ENCODE measurements around the gene KBTBD4. TPM values are rescaled to one million over a fixed set of nuclear protein-coding genes. Genes with fewer than 3 reads are reported as not detected.

KBTBD4 gene
- total RNA-seq, 5 donors from 2014 or later (not counting 1 experiment from before 2014, with no cell fraction given), result 19.1 to 23.6 (median 21.6) TPM

DNA sequence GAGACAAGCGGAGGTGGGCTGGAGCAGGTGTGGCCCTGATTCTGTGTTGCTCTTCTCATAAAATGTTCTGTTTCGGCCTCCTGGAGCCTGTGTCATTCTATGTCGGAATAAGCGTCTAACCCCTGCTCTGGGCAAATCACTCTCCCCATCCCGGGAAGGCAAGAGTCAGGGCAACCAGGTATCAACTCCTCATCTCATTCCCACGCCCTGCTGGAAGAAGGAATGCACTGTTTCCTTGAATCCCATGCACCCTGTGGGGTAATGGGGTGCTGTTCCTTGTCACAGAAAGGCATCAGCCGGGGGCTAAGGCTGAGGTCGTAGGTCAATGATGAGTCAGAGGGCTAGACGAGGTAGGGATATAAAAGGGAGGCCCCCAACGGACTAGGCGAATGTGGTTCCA lies 10.3 kb upstream of the KBTBD4 start:
- ChIA-PET POLR2A (interaction anchor here in 1 of 2 donors (0.5 kb wide), 1 partner anchor 10 kb away, joined by 10 read pairs; the partner anchor contains the start of genes KBTBD4 and NDUFS3), CTCF (no interaction called here)
- Histone ChIP-seq H3K27ac (ENCODE audit: low read length) (no peak overlapping the region), H3K4me3 (ENCODE audit: control insufficient read depth in 1 of 2, extremely low read depth in 1 of 2, low read length in 1 of 2) (no peak overlapping the region), H3K36me3 (ENCODE audit: control insufficient read depth in 2 of 2, extremely low read depth in 1 of 2, insufficient read depth in 1 of 2, low read length in 1 of 2) (peaks cover 6 to 9% of the 10 kb centered on the region in 2 donors), H3K9me3 (no peaks in the 10 kb centered on the region), H3K27me3 (replicated peaks in 1 of 2; ENCODE audit: control insufficient read depth in 2 of 2, extremely low read depth in 1 of 2, insufficient read depth in 2 of 2, low read length in 1 of 2) (peaks cover 0 to 23% of the 10 kb centered on the region in 2 experiments), H3K4me1 (ENCODE audit: control insufficient read depth in 1 of 2, extremely low read depth in 1 of 2, insufficient read depth in 2 of 2, low read length in 2 of 2) (peaks cover 0 to 11% of the 10 kb centered on the region in 2 experiments)
- Mint-ChIP-seq H3K36me3 (peaks cover 4% of the 10 kb centered on the region), H3K9me3 (no peaks in the 10 kb centered on the region), H3K4me1 (peaks cover 0 to 10% (median 3%) of the 10 kb centered on the region in 3 donors), H3K27me3 (peaks cover 10 to 17% of the 10 kb centered on the region in 2 donors), H3K27ac (no peak overlapping the region), H3K4me3 (no peak overlapping the region)
- no peak for ATAC-seq (replicated peaks in 1 of 4)
- no peak for DNase-seq
- WGBS (ENCODE audit: insufficient coverage), result 98% methylated on average over 7 of the region's 11 CpGs

DNA sequence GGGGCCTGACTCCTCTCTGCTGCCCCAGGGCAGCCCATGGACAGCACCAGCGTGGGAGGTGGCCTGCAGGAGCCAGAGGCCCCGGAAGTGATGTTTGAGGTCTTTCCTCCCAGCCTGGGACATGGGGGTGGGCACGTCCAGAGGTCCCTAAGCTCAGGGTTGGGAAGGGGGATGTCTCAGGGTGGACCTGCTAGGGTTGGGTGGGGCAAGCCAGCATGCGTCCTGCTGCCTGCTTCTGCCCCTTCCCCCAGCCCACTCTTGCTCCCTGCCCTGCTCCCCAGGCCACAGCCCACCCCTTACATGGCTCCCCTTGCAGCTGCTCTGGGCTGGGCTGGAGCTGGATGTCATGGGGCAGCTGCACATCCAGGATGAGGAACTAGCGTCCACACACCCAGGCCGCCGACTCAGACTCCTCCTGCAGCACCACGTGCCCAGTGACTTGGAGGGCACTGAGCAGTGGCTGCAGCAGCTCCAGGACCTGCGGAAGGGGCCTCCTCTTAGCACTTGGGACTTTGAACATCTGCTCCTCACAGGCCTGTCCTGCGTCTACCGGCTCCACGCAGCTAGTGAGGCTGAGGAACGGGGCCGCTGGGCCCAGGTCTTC lies 9.1 kb upstream of the KBTBD4 start:
- no peak overlapping the region for H3K27ac Mint-ChIP-seq
- WGBS (ENCODE audit: insufficient coverage), result 60% methylated on average over 11 of the region's 14 CpGs
- ATAC-seq (replicated peaks in 1 of 4), result peak in 1 of 4 experiments; percentile 23
- POLR2A ChIA-PET, result no interaction called here
- CTCF ChIA-PET, result interaction anchor here in 1 of 2 donors (0.5 kb wide), 1 partner anchor 134 kb away, joined by 4 read pairs; no protein-coding TSS in a partner anchor
- Histone ChIP-seq H3K4me3 (ENCODE audit: control insufficient read depth in 1 of 2, extremely low read depth in 1 of 2, low read length in 1 of 2) (no peak overlapping the region), H3K27ac (ENCODE audit: low read length) (no peak overlapping the region), H3K9me3 (no peaks in the 10 kb centered on the region), H3K36me3 (ENCODE audit: control insufficient read depth in 2 of 2, extremely low read depth in 1 of 2, insufficient read depth in 1 of 2, low read length in 1 of 2) (peaks cover 17 to 22% of the 10 kb centered on the region in 2 donors), H3K4me1 (ENCODE audit: control insufficient read depth in 1 of 2, extremely low read depth in 1 of 2, insufficient read depth in 2 of 2, low read length in 2 of 2) (peaks cover 0 to 4% of the 10 kb centered on the region in 2 experiments), H3K27me3 (replicated peaks in 1 of 2; ENCODE audit: control insufficient read depth in 2 of 2, extremely low read depth in 1 of 2, insufficient read depth in 2 of 2, low read length in 1 of 2) (peaks cover 0 to 12% of the 10 kb centered on the region in 2 experiments)
- DNase-seq, result peak in 1 of 35 experiments; percentile 24
- H3K4me1 Mint-ChIP-seq, result peaks cover 0 to 2% (median 0%) of the 10 kb centered on the region in 3 donors
- no peaks in the 10 kb centered on the region for H3K9me3 Mint-ChIP-seq
- no peak overlapping the region for H3K4me3 Mint-ChIP-seq
- H3K36me3 Mint-ChIP-seq, result peaks cover 15% of the 10 kb centered on the region
- H3K27me3 Mint-ChIP-seq, result peaks cover 0 to 7% of the 10 kb centered on the region in 2 donors

DNA sequence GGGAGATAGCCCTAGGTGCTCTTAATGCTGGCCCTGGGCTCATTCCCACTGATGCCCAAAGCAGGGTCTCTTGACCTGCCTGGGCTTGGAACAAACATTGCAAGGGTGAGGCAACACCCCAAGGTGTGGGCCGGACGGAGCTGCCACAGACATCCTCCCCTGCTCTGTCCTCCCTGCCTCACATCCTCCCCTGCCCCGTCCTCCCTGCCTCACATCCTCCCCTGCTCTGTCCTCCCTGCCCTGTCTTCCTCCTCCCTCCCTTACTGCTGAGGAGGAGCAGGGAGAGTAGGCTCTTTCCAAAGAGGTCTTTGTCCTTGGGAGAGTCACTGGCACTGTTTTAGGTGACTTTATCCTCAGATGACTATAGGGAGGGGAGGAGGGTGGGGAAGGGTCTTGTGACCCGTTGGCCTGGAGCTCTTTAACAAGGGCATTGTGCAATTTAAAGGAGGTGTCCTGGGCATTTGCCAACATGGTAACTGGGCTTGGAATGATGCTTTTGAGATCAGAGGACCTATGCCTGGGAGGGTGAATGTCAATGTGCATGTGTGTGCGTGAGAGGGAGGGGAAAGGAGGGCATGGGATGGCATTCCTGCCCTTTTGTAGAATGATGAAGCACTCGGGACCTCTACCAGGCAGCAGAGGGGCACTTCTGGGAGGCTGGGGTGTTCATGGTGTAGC lies 8.4 kb upstream of the KBTBD4 start:
- no peak for ATAC-seq (replicated peaks in 1 of 4)
- 53% methylated on average over 3 of the region's 6 CpGs for WGBS (ENCODE audit: insufficient coverage)
- H3K36me3 ChIP-seq (ENCODE audit: control insufficient read depth in 2 of 2, extremely low read depth in 1 of 2, insufficient read depth in 1 of 2, low read length in 1 of 2), result peaks cover 20 to 28% of the 10 kb centered on the region in 2 donors
- Mint-ChIP-seq H3K27me3 (peaks cover 0 to under 1% of the 10 kb centered on the region in 2 donors), H3K27ac (no peak overlapping the region), H3K9me3 (no peaks in the 10 kb centered on the region), H3K36me3 (peaks cover 19% of the 10 kb centered on the region), H3K4me3 (no peak overlapping the region), H3K4me1 (peaks cover 0 to 2% (median 2%) of the 10 kb centered on the region in 3 donors)
- H3K4me3 ChIP-seq (ENCODE audit: control insufficient read depth in 1 of 2, extremely low read depth in 1 of 2, low read length in 1 of 2), result no peak overlapping the region
- DNase-seq, result no peak
- CTCF ChIA-PET, result no interaction called here
- H3K9me3 ChIP-seq, result no peaks in the 10 kb centered on the region
- H3K27me3 ChIP-seq (replicated peaks in 1 of 2; ENCODE audit: control insufficient read depth in 2 of 2, extremely low read depth in 1 of 2, insufficient read depth in 2 of 2, low read length in 1 of 2), result peaks cover 0 to 8% of the 10 kb centered on the region in 2 experiments
- no peak overlapping the region for H3K27ac ChIP-seq (ENCODE audit: low read length)
- POLR2A ChIA-PET, result no interaction called here
- peaks cover 0 to 4% of the 10 kb centered on the region in 2 experiments for H3K4me1 ChIP-seq (ENCODE audit: control insufficient read depth in 1 of 2, extremely low read depth in 1 of 2, insufficient read depth in 2 of 2, low read length in 2 of 2)

DNA sequence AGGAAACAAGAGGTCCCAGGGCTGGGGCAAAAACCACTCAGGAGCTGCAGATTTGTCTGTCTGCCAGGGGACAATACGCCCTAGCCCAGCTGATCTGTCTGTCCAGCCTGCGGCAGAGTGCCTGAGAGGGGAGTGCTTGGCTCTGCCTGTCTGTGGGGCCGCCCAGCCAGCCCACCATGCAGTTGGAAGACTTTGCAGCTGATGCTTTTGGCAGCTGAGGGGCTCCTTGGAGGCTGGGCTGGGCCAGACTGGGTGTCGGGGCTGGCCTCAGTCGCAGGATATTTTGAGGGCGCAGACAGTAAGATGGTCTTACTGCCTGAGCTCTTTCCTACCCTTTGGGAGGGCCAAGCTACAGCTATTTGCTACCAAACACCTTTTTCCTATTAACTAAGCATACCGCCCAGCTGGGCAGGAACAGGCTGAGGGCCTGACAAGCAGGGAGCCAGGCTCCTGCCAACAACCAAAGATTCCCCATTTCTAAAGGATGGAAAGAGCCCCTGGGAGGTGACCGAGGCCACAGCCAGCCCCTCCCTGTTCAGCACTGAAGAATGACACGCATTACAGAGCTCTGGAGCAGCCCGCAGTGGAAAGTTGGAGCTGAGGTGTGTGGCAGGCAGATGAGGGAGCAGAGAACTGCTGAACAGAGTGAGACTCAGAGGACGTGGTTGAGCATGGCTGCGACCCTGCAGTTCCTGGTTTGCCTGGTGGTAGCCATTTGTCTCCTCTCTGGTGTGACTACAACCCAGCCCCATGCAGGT lies 7.5 kb upstream of the KBTBD4 start, which contains the start of gene FAM180B:
Gene FAM180B (plus strand): TSS at position 581 of the 758 bp plus-strand sequence. CDS start 91 bp downstream, at position 672.
- no peak within 1 kb of the TSS for H3K4me3 ChIP-seq (ENCODE audit: control insufficient read depth in 1 of 2, extremely low read depth in 1 of 2, low read length in 1 of 2)
- Mint-ChIP-seq H3K27me3 (no peaks in the 10 kb centered on the region), H3K9me3 (no peaks in the 10 kb centered on the region), H3K27ac (no peak within 1 kb of the TSS), H3K4me3 (no peak within 1 kb of the TSS), H3K36me3 (peaks cover 27% of the 10 kb centered on the region), H3K4me1 (peaks cover 0 to 6% (median 1%) of the 10 kb centered on the region in 3 donors)
- H3K27me3 ChIP-seq (replicated peaks in 1 of 2; ENCODE audit: control insufficient read depth in 2 of 2, extremely low read depth in 1 of 2, insufficient read depth in 2 of 2, low read length in 1 of 2), result no peaks in the 10 kb centered on the region
- CTCF ChIA-PET, result interaction anchor here in 1 of 2 donors (0.5 kb wide), 1 partner anchor 270 kb away, joined by 3 read pairs; no protein-coding TSS in a partner anchor
- WGBS (ENCODE audit: insufficient coverage), result 91% methylated on average over 11 of the region's 12 CpGs
- no peak for DNase-seq
- peaks cover 20 to 37% of the 10 kb centered on the region in 2 donors for H3K36me3 ChIP-seq (ENCODE audit: control insufficient read depth in 2 of 2, extremely low read depth in 1 of 2, insufficient read depth in 1 of 2, low read length in 1 of 2)
- no peak within 1 kb of the TSS for H3K27ac ChIP-seq (ENCODE audit: low read length)
- ATAC-seq (replicated peaks in 1 of 4), result no peak
- no peaks in the 10 kb centered on the region for H3K9me3 ChIP-seq
- H3K4me1 ChIP-seq (ENCODE audit: control insufficient read depth in 1 of 2, extremely low read depth in 1 of 2, insufficient read depth in 2 of 2, low read length in 2 of 2), result no peaks in the 10 kb centered on the region
- POLR2A ChIA-PET, result interaction anchor here in 1 of 2 donors (0.5 kb wide), 1 partner anchor 180 kb away, joined by 3 read pairs; no protein-coding TSS in a partner anchor

DNA sequence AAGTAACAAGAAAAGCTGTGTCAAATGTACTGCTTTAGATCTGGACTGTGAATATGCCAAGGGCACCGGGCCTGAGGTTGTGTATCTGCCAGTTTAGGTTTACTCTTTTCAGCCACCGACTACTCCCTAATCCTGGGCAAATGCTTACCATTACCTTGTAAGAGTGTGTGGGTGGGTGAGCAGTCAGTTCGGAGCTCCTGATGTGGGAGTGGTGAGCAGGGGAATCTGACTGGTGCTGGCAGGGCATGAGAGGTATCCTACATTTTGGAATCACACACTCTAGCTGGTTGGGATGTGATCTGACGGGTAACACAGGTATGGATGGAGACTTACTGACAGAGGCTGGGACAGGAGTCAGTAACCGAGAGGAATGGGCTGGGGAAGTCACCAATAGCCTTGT lies 5.1 kb upstream of the KBTBD4 start:
- no peaks in the 10 kb centered on the region for H3K27me3 Mint-ChIP-seq
- no peaks in the 10 kb centered on the region for H3K9me3 ChIP-seq
- peaks cover 20 to 47% of the 10 kb centered on the region in 2 donors for H3K36me3 ChIP-seq (ENCODE audit: control insufficient read depth in 2 of 2, extremely low read depth in 1 of 2, insufficient read depth in 1 of 2, low read length in 1 of 2)
- no peak overlapping the region for H3K4me3 ChIP-seq (ENCODE audit: control insufficient read depth in 1 of 2, extremely low read depth in 1 of 2, low read length in 1 of 2)
- ChIA-PET POLR2A (no interaction called here), CTCF (interaction anchor here in 1 of 2 donors (0.6 kb wide), 1 partner anchor 210 kb away, joined by 3 read pairs; no protein-coding TSS in a partner anchor)
- H3K27ac Mint-ChIP-seq, result no peak overlapping the region
- DNase-seq, result no peak
- 93% methylated on average over 3 of the region's 5 CpGs for WGBS (ENCODE audit: insufficient coverage)
- no peak for ATAC-seq (replicated peaks in 1 of 4)
- H3K9me3 Mint-ChIP-seq, result no peaks in the 10 kb centered on the region
- peaks cover 7 to 14% of the 10 kb centered on the region in 2 experiments for H3K4me1 ChIP-seq (ENCODE audit: control insufficient read depth in 1 of 2, extremely low read depth in 1 of 2, insufficient read depth in 2 of 2, low read length in 2 of 2)
- H3K36me3 Mint-ChIP-seq, result peaks cover 29% of the 10 kb centered on the region
- H3K27me3 ChIP-seq (replicated peaks in 1 of 2; ENCODE audit: control insufficient read depth in 2 of 2, extremely low read depth in 1 of 2, insufficient read depth in 2 of 2, low read length in 1 of 2), result no peaks in the 10 kb centered on the region
- H3K27ac ChIP-seq (ENCODE audit: low read length), result no peak overlapping the region
- peaks cover 9 to 21% (median 20%) of the 10 kb centered on the region in 3 donors for H3K4me1 Mint-ChIP-seq
- no peak overlapping the region for H3K4me3 Mint-ChIP-seq
